GM12801 (cell line): ENCODE data around the gene NME2.

Experiments
- CTCF ChIP-seq: IDR thresholded peaks from one replicate; pipeline ENCODE4 v1.5.1; 2011; ENCODE audit warnings: control low read depth; ENCODE audit not compliant: insufficient read length; ENCODE audit errors: extremely low read depth

NME2 gene

GRCh38 chr17:51180486-51180885 is 14.3 kb downstream of the NME2 start:
- no peak for TF ChIP-seq CTCF

- no peak for TF ChIP-seq CTCF
Measured at GRCh38 chr17:51184124-51184523, 17.9 kb downstream of the NME2 start.

- no peak for TF ChIP-seq CTCF
Measured at GRCh38 chr17:51185763-51186332, 19.6 kb downstream of the NME2 start.

GRCh38 chr17:51188271-51188833 is 22.1 kb downstream of the NME2 start:
- TF ChIP-seq CTCF: no peak

GRCh38 chr17:51189162-51189561 is 23.0 kb downstream of the NME2 start:
- TF ChIP-seq CTCF: no peak

- no peak for TF ChIP-seq CTCF
Measured at GRCh38 chr17:51189628-51190027, 23.4 kb downstream of the NME2 start.

GRCh38 chr17:51191895-51192294 is 25.7 kb downstream of the NME2 start:
- no peak for TF ChIP-seq CTCF
